GM23338 (cell line): ENCODE measurements around the gene CDK5R2.

Source experiments
- CREB1 ChIP-seq: fragments of 250-450 bp; sonication (Bioruptor Pico); IDR thresholded peaks from 2 replicates; pipeline ENCODE4 v1.5.0; 2020; ENCODE audit warnings: low read depth, mild to moderate bottlenecking, moderate library complexity
- EZH2 ChIP-seq: fragments of 200-600 bp; sonication (generic); IDR thresholded peaks from one replicate; pipeline ENCODE4 v1.8.0; 2017; ENCODE audit warnings: antibody characterized with exemption, mild to moderate bottlenecking, low read depth; ENCODE audit not compliant: unreplicated experiment
- EZH2phosphoT487 ChIP-seq: fragments of 200-600 bp; sonication (generic); IDR thresholded peaks from one replicate; pipeline ENCODE4 v1.8.1; 2018; ENCODE audit warnings: antibody characterized with exemption; ENCODE audit not compliant: unreplicated experiment
- JUNB ChIP-seq: IDR thresholded peaks from one replicate; pipeline ENCODE4 v1.6.1; 2016; ENCODE audit warnings: antibody characterized with exemption; ENCODE audit not compliant: unreplicated experiment
- POLR2AphosphoS5 ChIP-seq: IDR thresholded peaks from 2 replicates; pipeline ENCODE4 v1.6.1; 2016; ENCODE audit warnings: antibody characterized with exemption, low read depth
- ZNF331 ChIP-seq: fragments of 250-450 bp; sonication (Bioruptor Pico); IDR thresholded peaks from 2 replicates; pipeline ENCODE4 v1.5.0; 2020; ENCODE audit warnings: low read depth, mild to moderate bottlenecking, moderate library complexity
- TF ChIP-seq, protein P1 (sequence below), 2 experiments: fragments of 200-600 bp in 1 of 2; sonication (generic) in 1 of 2; conservative IDR thresholded peaks; 2 replicates each; pipeline versions ENCODE4 v1.5.1 to v1.6.1; 2016 to 2017; ENCODE audit warnings: antibody characterized with exemption in 2 of 2, low read depth in 2 of 2, mild to moderate bottlenecking in 2 of 2, moderate library complexity in 1 of 2
- TF ChIP-seq, protein P2 (sequence below): IDR thresholded peaks from one replicate; pipeline ENCODE4 v1.6.1; 2018; ENCODE audit warnings: antibody characterized with exemption; ENCODE audit not compliant: unreplicated experiment

DNA sequence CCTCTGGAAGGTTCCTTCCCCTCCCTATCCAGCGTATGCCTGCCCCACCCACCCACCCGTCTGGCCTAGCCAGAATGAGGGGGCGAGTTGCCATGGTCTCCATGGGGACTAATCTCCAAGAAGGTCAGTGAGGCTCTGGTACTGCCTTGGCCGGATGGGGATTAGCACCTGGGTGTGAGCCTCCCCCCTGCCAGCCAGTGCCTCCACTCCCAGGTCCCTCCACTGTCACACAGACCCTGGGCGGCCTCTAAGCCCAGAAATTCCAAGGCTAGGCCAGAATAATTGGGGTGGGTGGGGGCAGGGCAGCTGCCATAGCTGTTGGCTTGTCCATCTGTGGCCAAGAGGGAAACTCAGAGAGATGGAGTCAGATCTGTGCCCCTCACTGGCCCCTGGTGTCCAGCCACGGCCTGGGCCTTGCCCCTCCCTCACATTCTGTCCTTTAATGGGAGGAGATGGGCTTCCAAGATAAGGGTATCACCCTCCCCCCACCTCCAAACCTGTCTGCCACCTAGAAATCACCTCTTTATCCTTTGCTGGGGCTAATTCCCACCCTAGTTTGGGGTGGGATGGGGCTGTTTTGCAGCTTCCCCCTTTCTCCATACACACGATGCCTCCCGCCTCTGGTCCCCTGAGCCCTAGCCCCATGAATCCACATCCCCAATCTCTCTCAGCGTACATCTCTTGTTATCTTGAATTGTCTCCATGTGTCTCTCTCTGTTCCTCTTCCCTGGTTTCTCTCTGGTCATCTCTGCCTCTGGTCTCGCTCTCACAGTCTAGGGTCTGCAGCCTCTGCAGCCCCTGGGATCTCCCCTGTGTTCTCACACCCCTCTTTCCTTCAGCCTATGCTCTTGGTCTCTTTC is 39.8 kb downstream of the CDK5R2 start:
- TF ChIP-seq, protein P1, sequence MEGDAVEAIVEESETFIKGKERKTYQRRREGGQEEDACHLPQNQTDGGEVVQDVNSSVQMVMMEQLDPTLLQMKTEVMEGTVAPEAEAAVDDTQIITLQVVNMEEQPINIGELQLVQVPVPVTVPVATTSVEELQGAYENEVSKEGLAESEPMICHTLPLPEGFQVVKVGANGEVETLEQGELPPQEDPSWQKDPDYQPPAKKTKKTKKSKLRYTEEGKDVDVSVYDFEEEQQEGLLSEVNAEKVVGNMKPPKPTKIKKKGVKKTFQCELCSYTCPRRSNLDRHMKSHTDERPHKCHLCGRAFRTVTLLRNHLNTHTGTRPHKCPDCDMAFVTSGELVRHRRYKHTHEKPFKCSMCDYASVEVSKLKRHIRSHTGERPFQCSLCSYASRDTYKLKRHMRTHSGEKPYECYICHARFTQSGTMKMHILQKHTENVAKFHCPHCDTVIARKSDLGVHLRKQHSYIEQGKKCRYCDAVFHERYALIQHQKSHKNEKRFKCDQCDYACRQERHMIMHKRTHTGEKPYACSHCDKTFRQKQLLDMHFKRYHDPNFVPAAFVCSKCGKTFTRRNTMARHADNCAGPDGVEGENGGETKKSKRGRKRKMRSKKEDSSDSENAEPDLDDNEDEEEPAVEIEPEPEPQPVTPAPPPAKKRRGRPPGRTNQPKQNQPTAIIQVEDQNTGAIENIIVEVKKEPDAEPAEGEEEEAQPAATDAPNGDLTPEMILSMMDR (conservative IDR thresholded peaks at IDR 0.05; ENCODE audit: low read depth in 2 of 2): no peak
- TF ChIP-seq EZH2 (no peak), EZH2phosphoT487 (no peak), POLR2AphosphoS5 (no peak), ZNF331 (CRISPR knock-in tag) (no peak), CREB1 (no peak), JUNB (no peak)
- TF ChIP-seq, protein P2, sequence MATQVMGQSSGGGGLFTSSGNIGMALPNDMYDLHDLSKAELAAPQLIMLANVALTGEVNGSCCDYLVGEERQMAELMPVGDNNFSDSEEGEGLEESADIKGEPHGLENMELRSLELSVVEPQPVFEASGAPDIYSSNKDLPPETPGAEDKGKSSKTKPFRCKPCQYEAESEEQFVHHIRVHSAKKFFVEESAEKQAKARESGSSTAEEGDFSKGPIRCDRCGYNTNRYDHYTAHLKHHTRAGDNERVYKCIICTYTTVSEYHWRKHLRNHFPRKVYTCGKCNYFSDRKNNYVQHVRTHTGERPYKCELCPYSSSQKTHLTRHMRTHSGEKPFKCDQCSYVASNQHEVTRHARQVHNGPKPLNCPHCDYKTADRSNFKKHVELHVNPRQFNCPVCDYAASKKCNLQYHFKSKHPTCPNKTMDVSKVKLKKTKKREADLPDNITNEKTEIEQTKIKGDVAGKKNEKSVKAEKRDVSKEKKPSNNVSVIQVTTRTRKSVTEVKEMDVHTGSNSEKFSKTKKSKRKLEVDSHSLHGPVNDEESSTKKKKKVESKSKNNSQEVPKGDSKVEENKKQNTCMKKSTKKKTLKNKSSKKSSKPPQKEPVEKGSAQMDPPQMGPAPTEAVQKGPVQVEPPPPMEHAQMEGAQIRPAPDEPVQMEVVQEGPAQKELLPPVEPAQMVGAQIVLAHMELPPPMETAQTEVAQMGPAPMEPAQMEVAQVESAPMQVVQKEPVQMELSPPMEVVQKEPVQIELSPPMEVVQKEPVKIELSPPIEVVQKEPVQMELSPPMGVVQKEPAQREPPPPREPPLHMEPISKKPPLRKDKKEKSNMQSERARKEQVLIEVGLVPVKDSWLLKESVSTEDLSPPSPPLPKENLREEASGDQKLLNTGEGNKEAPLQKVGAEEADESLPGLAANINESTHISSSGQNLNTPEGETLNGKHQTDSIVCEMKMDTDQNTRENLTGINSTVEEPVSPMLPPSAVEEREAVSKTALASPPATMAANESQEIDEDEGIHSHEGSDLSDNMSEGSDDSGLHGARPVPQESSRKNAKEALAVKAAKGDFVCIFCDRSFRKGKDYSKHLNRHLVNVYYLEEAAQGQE: no peak
